Measurements from ENCODE around the gene USP10.
A peak's percentile ranks its signal among the peaks of the same experiment; 100 is the strongest.
"Not testable (repeated sequence)": the region's sequence is repeated elsewhere in the genome, so short reads cannot be mapped to it uniquely, and the experiment has no call there.

USP10 gene

GRCh38 chr16:84729716-84730320, 30.0 kb downstream of the USP10 start:
- DNase-seq = no peak

- DNase-seq = peak in 1 of 2 donors; percentile 69
These were observed 30.8 kb downstream of the USP10 start for GRCh38 chr16:84730406-84731106.

GRCh38 chr16:84732332-84732673, 32.5 kb downstream of the USP10 start:
- DNase-seq = not testable (repeated sequence)

- no peak for DNase-seq
These were observed 33.0 kb downstream of the USP10 start for GRCh38 chr16:84732674-84733352.

- no peak for DNase-seq
These were observed 36.2 kb downstream of the USP10 start for GRCh38 chr16:84735849-84736586.

GRCh38 chr16:84737192-84738011, 37.6 kb downstream of the USP10 start:
- DNase-seq = no peak

GRCh38 chr16:84738255-84739038, 38.6 kb downstream of the USP10 start:
- peak; percentile 54 to 64 for DNase-seq

- DNase-seq = no peak
These were observed 39.7 kb downstream of the USP10 start for GRCh38 chr16:84739349-84740124.

- no peak for DNase-seq
These were observed 40.9 kb downstream of the USP10 start for GRCh38 chr16:84740596-84741116.

GRCh38 chr16:84741340-84741830, 41.6 kb downstream of the USP10 start:
- no peak for DNase-seq

GRCh38 chr16:84742641-84743092, 42.9 kb downstream of the USP10 start:
- no peak for DNase-seq

GRCh38 chr16:84746231-84746630, 46.4 kb downstream of the USP10 start:
- no peak for DNase-seq

- DNase-seq = no peak
These were observed 47.1 kb downstream of the USP10 start for GRCh38 chr16:84746875-84747274.

- DNase-seq = not testable (repeated sequence)
These were observed 48.4 kb downstream of the USP10 start for GRCh38 chr16:84748247-84748646.

GRCh38 chr16:84749072-84749471, 49.3 kb downstream of the USP10 start:
- DNase-seq = no peak

- DNase-seq = no peak
These were observed 50.0 kb downstream of the USP10 start for GRCh38 chr16:84749815-84750214.

- no peak for DNase-seq
These were observed 50.8 kb downstream of the USP10 start for GRCh38 chr16:84750575-84750974.

- no peak for DNase-seq
These were observed 51.4 kb downstream of the USP10 start for GRCh38 chr16:84751241-84751640.

- no peak for DNase-seq
These were observed 52.1 kb downstream of the USP10 start for GRCh38 chr16:84751947-84752346.

GRCh38 chr16:84752600-84752999, 52.8 kb downstream of the USP10 start:
- DNase-seq = no peak

Measured in bone marrow (tissue), 2 donors.